Tibial artery (tissue), 4 donors: ENCODE results near the gene CDSN.

Experiments used
- DNase-seq, 2 donors: peaks; one replicate each; pipeline ENCODE4 v3.0.0-alpha.2; 2019
- H3K27ac ChIP-seq, 2 donors: fragments of 200-600 bp; sonication (generic) in 1 of 2; 1 replicate in 1 of 2; 2 replicates in 1 of 2; pipeline ENCODE4 v1.5.1; 2018 to 2019; ENCODE audit warnings: mild to moderate bottlenecking in 1 of 2
- H3K27me3 ChIP-seq, 2 donors: fragments of 200-600 bp; sonication (generic) in 1 of 2; one replicate each; pipeline versions ENCODE4 v1.5.1 to v1.6.0; 2016 to 2019
- H3K36me3 ChIP-seq, 3 donors: fragments of 200-600 bp; sonication (generic) in 2 of 3; one replicate each; pipeline ENCODE4 v1.5.1; 2016 to 2019; ENCODE audit warnings: mild to moderate bottlenecking in 2 of 3
- H3K4me1 ChIP-seq, 4 donors: fragments of 200-600 bp; sonication (generic) in 2 of 4; 1 replicate in 3 of 4; 2 replicates in 1 of 4; pipeline ENCODE4 v1.5.1; 2016 to 2019
- H3K4me3 ChIP-seq, 2 donors: fragments of 200-600 bp; sonication (generic) in 1 of 2; 1 replicate in 1 of 2; 2 replicates in 1 of 2; pipeline ENCODE4 v1.5.1; 2018 to 2019; ENCODE audit warnings: mild to moderate bottlenecking in 2 of 2
- H3K9me3 ChIP-seq, 3 donors: fragments of 200-600 bp; sonication (generic) in 1 of 3; one replicate each; pipeline ENCODE4 v1.5.1; 2016 to 2019
- intact Hi-C: fragments of 100-400 bp; cut with DNase I; formaldehyde crosslinking; loops from one replicate; pipeline ENCODE4 v1.15.0; 2023; ENCODE audit warnings: low total_unique reads
- TF ChIP-seq, protein P1 (sequence below), 2 experiments: fragments of 200-600 bp in 1 of 2; fragments of 450-650 bp in 1 of 2; IDR thresholded peaks; one replicate each; pipeline ENCODE4 v1.5.1; 2017 to 2019; ENCODE audit warnings: antibody characterized with exemption in 2 of 2, mild to moderate bottlenecking in 1 of 2, moderate library complexity in 1 of 2

Gene CDSN

DNA sequence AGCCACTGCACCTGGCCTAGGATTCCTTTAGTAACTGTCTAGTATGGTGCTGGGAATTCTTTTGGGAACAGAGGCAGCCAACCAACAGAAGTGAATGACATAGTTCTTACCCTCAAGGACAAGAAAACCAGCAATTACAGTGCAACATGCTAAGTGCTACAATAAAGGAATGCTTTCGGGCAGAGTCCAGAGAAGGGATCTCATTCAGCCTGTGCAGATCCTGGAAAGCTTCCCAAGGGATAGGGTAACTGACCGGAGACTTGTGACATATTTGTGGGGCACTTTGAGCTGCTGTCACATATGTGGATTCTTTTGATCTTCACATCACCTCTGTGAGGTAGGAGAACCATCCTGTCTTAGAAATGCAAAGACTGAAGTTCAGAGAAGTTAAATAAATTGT is 54.7 kb downstream of the CDSN start:
- H3K27me3 ChIP-seq: peaks cover 0 to 7% of the 10 kb centered on the region in 2 donors
- no peak overlapping the region for H3K4me3 ChIP-seq
- H3K36me3 ChIP-seq: no peaks in the 10 kb centered on the region
- no peaks in the 10 kb centered on the region for H3K9me3 ChIP-seq
- H3K27ac ChIP-seq: no peak overlapping the region
- no peak for DNase-seq
- intact Hi-C loops: no loop called here
- TF ChIP-seq, protein P1, sequence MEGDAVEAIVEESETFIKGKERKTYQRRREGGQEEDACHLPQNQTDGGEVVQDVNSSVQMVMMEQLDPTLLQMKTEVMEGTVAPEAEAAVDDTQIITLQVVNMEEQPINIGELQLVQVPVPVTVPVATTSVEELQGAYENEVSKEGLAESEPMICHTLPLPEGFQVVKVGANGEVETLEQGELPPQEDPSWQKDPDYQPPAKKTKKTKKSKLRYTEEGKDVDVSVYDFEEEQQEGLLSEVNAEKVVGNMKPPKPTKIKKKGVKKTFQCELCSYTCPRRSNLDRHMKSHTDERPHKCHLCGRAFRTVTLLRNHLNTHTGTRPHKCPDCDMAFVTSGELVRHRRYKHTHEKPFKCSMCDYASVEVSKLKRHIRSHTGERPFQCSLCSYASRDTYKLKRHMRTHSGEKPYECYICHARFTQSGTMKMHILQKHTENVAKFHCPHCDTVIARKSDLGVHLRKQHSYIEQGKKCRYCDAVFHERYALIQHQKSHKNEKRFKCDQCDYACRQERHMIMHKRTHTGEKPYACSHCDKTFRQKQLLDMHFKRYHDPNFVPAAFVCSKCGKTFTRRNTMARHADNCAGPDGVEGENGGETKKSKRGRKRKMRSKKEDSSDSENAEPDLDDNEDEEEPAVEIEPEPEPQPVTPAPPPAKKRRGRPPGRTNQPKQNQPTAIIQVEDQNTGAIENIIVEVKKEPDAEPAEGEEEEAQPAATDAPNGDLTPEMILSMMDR (IDR thresholded peaks at IDR 0.05): no peak
- no peaks in the 10 kb centered on the region for H3K4me1 ChIP-seq
